GM19035 (cell line): ENCODE measurements around the gene PCDH9.
"Not testable (repeated sequence)": the region's sequence is repeated elsewhere in the genome, so short reads cannot be mapped to it uniquely, and the experiment has no call there.

Experiments used
- ATAC-seq: cut with Tn5 transposase; IDR thresholded peaks from one replicate; pipeline ENCODE4 v1.9.1; 2021; ENCODE audit not compliant: unreplicated experiment

Gene PCDH9

GRCh38 chr13:66803013-66803807, 426.9 kb downstream of the PCDH9 start:
- ATAC-seq, result no peak

GRCh38 chr13:66795636-66796035, 434.5 kb downstream of the PCDH9 start:
- no peak for ATAC-seq

GRCh38 chr13:66794340-66795031, 435.6 kb downstream of the PCDH9 start:
- ATAC-seq, result no peak

- ATAC-seq, result no peak
Observed at GRCh38 chr13:66790861-66791260, 439.3 kb downstream of the PCDH9 start.

GRCh38 chr13:66781241-66781640, 448.9 kb downstream of the PCDH9 start:
- no peak for ATAC-seq

DNA sequence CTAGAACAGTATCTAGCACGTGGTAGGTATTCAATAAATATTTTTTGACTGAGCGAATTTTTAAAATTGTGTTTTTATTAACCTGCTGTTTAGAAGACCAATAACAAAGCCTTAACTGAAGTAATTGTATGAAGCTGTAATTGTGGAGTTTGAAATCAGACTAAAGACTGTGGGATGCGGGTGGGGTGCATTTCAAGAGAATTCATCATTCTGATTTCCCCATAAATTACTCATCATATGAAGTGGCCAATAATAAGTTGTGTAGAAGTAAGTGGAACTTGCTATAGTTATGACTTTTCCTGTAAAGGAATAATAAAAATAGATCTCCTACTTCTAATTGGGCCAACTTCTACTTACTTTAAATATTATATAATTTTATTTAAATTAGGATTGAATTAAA, 449.3 kb downstream of the PCDH9 start:
- no peak for ATAC-seq

DNA sequence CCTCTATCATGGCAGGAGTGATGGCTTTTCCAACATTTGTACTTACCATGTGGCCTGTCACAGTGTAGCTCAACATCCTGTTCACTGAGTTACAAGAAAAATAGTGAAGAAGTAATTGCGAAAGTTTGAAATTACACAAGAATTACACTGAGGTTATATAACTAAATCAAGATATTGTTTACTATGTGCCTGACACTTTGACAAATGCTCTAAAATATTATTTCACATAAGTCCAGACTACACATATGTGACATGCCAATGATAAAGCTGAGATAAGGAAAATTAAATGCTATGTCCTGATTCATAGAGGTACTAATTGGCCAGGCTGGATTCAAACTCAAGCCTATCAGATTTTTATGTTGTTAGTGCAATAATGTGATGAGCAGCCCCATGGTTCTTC, 451.7 kb downstream of the PCDH9 start:
- no peak for ATAC-seq

DNA sequence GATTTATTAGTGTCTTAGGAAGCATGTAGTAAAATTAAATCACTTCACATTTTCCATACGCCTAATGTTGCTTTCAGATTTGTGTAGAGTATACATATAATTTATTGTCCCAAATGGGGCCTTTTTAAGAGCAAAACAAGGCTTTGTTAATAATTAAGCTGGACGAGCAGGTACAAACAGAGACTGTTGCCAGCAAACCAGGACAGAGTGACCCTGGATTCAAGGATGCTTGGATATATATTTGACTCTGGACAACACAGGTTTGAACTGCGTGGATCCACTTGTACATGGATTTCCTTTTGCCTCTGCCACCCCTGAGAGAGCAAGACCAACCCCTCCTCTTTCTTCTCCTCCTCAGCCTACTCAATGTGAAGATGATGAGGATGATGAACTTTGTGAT, 454.9 kb downstream of the PCDH9 start:
- ATAC-seq, result no peak

- ATAC-seq, result no peak
Observed at GRCh38 chr13:66774046-66774445, 456.1 kb downstream of the PCDH9 start.

GRCh38 chr13:66765559-66765958, 464.6 kb downstream of the PCDH9 start:
- ATAC-seq, result no peak

DNA sequence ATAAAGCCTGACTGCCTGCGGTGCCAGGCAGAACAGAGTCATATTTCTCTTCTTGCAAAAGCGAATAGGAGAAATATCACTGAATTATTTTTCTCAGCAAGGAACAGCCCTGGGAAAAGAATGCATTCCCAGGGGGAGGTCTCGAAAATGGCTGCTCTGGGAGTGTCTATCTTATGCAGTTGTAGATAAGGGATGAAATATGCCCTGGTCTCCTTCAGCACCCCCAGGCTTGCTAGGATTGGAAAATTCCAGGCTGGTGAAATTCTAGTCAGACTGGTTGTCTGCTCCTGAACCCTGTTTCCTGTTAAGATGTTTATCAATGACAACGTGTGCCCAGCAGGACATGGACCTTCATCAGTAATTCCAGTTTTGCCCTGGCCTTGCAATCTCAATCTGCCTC, 469.5 kb downstream of the PCDH9 start:
- ATAC-seq, result not testable (repeated sequence)

GRCh38 chr13:66759919-66760318, 470.2 kb downstream of the PCDH9 start:
- no peak for ATAC-seq

GRCh38 chr13:66751691-66752090, 478.4 kb downstream of the PCDH9 start:
- peak; percentile 49 for ATAC-seq

- ATAC-seq, result no peak
Observed at GRCh38 chr13:66748712-66749111, 481.4 kb downstream of the PCDH9 start.

GRCh38 chr13:66745307-66745706, 484.8 kb downstream of the PCDH9 start:
- ATAC-seq, result no peak

- ATAC-seq, result no peak
Observed at GRCh38 chr13:66723576-66723975, 506.6 kb downstream of the PCDH9 start.

DNA sequence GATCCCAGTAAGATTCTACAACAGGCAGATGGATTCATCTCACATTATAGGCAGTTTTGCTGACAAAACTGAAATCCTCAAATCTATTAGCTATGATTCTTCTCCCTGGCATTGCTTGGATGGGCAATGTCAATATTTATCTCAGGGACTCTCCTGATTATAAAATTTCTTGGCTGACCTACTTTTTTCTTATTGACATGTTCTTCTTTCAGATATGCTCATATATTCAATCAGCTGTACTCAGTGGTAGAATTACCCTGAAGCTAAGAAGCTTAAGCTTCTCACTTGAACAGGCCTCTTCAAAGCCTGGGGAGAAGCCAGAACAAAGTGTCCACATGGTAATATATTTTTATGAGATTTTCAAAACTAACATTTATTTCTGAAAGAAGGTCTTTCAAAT, 513.6 kb downstream of the PCDH9 start:
- ATAC-seq, result no peak

- ATAC-seq, result no peak
Observed at GRCh38 chr13:66714795-66715194, 515.3 kb downstream of the PCDH9 start.

- ATAC-seq, result no peak
Observed at GRCh38 chr13:66704110-66704509, 526.0 kb downstream of the PCDH9 start.

- ATAC-seq, result no peak
Observed at GRCh38 chr13:66703597-66703996, 526.5 kb downstream of the PCDH9 start.

DNA sequence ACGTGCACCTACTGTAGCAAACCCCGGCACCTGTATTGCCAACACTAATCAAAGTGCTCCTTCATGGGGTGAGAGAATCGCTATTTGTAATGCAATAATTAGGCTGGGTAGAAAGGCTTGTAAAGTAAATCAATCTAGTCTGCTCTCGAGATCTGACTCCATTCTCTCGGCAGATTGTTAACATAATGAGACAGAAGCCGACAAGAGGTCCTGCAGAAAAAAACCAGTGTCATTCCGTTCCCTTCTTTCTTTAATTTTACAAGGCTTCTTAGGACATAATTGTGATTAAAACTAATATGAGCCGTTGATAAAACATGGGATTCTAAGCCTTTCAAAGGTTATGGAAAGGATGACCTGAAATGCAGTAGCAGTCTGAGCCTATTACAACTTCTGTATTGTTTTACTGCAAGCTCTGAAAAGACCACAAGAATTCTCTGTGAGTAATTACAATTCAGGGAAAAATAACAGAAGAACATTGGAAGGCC, 530.0 kb downstream of the PCDH9 start:
- ATAC-seq, result no peak

DNA sequence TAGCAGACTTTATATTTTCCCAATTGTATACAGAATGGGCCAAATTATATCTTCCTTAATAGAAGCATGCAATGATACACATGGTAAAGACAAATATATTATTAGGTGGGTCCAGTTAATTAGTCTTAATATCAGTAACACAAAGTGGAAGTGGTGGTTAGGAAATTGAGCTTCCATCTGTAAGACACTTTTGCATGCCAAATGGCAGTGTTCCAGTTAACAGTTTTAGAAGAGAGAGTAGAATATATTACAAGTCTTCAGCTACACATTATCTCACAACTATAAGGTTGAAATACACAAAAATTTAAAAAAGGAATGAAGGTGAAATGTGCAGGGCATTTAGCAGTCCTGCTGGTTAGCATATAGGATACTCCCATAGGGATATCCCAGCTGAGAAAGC, 536.5 kb downstream of the PCDH9 start:
- ATAC-seq, result no peak
